GM12872 (cell line): ENCODE measurements around the gene FADS3.

Source experiments
- TF ChIP-seq, protein P1 (sequence below): IDR thresholded peaks from 3 replicates; pipeline ENCODE4 v1.5.1; 2011; ENCODE audit warnings: low read depth, mild to moderate bottlenecking, low read length, moderate library complexity; ENCODE audit not compliant: insufficient read depth

FADS3 gene

DNA sequence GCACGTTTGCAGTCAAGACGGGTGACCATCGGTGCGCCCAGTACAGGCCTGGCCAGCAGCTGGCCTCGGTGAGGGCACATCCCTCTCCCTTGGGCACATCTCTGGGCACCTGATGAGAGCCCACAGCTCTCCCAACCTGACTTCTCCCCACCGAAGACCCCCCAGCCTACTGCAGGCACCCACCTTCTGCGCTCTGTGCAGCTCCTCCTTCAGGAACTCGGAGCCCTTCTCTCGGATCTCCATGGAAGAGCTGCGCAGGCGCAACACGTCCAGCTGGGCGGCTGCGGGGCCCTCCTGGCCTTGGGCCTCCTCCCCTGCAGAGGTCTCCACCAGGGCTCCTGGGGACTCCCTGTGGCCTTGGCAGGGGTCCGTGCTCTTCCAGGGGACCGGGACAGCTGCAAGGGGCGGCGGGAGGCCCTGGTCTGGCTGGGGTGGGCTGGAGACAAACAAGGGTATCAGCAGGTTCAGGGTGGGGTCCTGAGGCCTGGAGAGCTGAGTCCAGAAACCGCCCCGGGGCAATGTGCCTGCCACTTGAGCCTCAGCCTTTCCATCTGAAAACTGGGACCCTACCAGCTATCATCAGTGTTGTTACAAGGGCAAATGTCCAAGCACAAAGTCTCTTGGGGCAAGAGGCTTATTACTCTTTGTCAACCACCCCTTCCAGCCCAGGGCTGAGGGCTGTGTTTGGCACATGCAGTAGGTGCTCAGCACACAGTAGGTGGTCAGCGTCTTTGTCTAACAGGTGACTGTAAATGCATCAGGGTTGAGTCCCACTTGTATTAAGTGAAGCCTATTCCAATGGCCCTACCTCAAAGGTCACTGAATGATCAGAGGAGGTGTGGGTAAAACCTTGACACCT, 16.8 kb upstream of the FADS3 start:
- TF ChIP-seq, protein P1, sequence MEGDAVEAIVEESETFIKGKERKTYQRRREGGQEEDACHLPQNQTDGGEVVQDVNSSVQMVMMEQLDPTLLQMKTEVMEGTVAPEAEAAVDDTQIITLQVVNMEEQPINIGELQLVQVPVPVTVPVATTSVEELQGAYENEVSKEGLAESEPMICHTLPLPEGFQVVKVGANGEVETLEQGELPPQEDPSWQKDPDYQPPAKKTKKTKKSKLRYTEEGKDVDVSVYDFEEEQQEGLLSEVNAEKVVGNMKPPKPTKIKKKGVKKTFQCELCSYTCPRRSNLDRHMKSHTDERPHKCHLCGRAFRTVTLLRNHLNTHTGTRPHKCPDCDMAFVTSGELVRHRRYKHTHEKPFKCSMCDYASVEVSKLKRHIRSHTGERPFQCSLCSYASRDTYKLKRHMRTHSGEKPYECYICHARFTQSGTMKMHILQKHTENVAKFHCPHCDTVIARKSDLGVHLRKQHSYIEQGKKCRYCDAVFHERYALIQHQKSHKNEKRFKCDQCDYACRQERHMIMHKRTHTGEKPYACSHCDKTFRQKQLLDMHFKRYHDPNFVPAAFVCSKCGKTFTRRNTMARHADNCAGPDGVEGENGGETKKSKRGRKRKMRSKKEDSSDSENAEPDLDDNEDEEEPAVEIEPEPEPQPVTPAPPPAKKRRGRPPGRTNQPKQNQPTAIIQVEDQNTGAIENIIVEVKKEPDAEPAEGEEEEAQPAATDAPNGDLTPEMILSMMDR: no peak

DNA sequence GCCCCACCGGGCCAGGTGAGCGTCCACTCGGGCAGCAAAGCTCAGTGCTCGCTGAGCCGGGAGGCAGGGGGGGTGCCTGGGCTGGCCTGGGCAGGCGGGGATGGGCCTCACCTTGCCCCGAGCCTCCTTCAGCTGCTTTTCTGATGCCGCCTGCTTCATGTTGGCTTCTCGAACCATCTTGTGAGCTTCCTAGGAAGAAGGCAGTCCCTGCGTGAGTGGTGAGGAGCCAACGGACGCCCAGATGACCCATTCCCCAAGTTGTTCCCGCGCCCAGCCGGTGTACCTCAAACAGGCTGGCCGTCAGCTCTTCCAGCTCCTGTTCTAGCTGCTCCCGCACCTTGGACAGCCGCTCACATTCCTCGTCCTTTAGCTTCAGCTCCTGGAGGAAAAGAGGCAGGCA, 15.9 kb upstream of the FADS3 start:
- TF ChIP-seq, protein P1: no peak

DNA sequence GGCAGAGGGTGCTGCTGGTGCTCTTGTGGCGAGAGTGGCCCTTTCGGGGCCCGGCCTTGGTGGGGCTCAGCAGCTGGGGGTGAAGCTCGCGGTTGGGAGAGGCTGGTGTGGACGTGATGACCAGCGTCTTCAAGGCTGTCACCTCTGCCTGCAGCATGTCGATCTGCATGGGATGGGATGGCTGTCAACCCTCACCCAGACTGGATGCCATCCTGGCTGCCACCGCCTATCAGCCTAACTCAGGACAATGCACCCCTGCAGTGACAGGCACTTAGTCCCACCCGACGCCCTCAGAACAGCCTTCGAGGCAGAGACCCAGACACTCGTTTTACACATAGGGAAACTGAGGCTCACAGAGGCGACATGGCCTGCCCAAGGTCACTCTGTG, 15.2 kb upstream of the FADS3 start:
- TF ChIP-seq, protein P1: no peak

DNA sequence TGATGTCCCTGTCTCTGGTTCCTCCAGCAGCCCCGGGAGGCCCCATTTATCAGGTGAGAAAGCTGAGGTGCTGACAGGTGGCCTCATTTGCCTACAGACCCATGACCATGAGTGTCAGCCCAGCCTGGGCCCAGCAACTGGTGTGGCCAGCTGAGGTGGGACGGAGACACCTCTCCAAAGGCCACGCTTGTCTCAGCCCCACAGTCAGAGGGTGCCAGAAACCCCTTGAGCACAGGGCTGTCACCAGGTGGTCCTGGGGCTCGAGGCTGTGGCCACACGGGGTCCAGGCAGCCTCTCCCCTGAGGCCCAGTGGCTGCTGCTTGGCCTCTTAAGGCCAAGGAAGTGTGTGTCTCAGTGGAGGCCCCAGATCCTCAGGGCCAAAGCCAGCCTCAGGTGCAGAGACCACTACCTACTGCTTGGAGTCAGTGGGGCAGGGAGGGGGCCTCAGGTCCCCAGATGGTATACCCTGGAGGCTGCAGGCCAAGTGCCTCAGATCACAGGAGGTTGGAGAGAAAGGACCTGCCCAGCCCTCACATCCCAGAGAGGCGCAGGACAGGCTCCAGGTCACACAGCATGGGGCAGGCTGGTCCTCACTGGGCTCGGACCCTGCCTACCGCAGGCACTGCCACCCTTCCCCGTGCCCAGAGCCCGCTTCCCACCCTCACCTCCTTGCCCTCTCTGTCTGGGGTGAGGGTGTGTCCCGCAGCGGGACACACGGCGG, 14.6 kb upstream of the FADS3 start:
- TF ChIP-seq, protein P1: no peak

DNA sequence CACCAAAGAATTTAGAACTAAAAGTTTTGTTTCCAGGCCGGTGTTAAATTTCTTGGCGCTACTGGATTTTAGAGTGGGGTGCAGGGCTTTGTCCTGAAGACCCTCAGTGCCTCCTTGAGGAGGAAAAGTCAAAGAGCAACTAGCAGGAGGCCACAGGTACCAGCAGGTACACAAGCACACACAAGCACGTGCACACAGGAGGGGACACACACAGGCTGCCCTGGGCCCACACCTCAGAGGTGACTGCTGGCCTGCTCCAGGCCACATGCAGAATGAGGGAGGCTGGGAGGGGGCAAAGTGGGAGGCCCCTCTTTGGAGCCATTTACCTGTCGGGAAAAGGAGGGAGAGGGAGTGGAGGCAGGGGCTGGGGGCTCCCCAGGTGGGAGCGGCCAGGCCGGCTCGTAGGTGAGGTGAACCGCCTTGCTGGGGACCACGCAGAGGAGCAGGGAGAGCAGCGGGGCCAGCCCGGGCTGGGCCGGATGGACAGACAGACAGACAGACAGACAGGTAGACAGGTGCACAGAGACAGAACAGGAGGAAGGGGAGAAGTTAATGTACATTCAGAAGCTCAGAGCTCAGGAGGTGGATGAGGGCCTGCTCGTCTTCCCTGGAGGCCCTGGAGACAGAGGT, 13.8 kb upstream of the FADS3 start:
- TF ChIP-seq, protein P1: no peak

DNA sequence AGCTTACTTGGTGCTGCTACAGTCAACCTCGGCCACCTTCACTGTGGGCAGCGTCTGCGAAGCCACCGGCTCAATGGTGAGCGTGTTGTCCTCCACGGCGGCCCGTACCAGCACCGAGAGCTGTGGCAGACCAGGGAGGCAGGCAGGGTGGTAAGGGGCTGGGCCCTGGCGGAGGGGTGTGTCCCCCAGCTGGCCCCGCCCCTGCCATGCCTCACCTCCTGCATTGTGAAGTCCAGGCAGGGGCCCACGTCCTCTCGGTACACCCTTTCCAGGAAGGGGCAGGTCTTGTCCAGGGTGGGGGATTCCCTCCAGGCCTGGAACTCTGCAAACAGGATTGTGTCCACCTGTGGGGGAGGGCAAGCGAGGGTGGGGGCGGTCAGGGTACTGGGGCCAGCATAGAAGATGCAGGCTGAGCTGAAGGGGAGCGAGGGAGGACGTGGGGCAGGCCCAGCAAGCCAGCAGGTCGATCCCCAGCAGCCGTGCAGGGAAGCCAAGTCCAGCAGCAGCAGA, 13.2 kb upstream of the FADS3 start:
- TF ChIP-seq, protein P1: no peak

DNA sequence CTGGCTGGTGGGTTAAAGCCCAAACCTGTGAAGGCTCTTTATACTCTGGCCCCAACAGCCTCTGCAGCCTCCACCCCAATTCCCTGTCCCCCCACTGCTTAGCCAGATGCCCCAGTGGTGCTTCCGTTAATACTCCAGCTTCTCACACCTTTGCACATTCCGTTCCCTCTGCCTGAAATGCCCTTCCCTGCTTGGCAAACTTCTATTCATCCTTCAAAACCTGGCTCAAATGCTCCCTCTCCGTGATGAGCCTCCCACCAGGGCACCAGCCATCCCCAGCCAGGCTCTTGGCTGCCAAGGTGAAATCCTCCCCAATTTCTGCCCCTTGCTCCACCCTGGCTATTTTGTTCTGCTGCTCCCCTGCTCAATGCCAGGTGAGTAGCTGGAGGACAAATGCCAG, 12.5 kb upstream of the FADS3 start:
- TF ChIP-seq, protein P1: no peak
